Esophagus squamous epithelium (tissue), 4 donors: ENCODE results near the gene TTC27.

Source experiments
- CTCF ChIP-seq, 6 experiments: fragments of 450-650 bp in 4 of 6; fragments of 200-600 bp in 2 of 6; sonication (generic) in 2 of 6; IDR thresholded peaks; one replicate each; pipeline ENCODE4 v1.5.1; 2016 to 2019; ENCODE audit warnings: antibody characterized with exemption in 6 of 6, mild to moderate bottlenecking in 4 of 6, moderate library complexity in 4 of 6
- POLR2A ChIP-seq, 4 donors: fragments of 450-650 bp; IDR thresholded peaks; one replicate each; pipeline ENCODE4 v1.6.1; 2017; ENCODE audit warnings: antibody characterized with exemption in 4 of 4, mild to moderate bottlenecking in 4 of 4, moderate library complexity in 3 of 4

DNA sequence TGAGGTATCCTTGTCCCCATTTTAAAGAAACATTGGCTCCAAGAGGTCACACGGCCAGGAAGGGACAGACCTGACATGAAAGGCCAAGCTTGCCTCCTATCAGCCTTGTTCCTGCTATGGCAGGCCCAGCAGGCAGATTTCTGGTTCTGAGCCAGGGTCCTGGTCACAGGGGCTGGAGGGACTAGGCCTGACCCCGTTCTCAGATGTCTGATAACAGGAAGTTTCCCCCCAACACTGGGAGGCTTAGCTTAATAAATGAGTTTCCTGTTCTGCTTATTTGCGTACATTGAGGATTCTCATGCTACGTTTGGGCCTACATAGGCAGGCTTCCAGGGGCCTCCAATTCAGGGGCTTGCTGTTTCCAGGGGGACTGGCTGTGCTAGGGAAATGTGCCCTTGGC lies 211.1 kb downstream of the TTC27 start:
- TF ChIP-seq CTCF (IDR thresholded peaks at IDR 0.05) (no peak), POLR2A (IDR thresholded peaks at IDR 0.05) (no peak)
